ENCODE data around the gene DUXB.

DNA sequence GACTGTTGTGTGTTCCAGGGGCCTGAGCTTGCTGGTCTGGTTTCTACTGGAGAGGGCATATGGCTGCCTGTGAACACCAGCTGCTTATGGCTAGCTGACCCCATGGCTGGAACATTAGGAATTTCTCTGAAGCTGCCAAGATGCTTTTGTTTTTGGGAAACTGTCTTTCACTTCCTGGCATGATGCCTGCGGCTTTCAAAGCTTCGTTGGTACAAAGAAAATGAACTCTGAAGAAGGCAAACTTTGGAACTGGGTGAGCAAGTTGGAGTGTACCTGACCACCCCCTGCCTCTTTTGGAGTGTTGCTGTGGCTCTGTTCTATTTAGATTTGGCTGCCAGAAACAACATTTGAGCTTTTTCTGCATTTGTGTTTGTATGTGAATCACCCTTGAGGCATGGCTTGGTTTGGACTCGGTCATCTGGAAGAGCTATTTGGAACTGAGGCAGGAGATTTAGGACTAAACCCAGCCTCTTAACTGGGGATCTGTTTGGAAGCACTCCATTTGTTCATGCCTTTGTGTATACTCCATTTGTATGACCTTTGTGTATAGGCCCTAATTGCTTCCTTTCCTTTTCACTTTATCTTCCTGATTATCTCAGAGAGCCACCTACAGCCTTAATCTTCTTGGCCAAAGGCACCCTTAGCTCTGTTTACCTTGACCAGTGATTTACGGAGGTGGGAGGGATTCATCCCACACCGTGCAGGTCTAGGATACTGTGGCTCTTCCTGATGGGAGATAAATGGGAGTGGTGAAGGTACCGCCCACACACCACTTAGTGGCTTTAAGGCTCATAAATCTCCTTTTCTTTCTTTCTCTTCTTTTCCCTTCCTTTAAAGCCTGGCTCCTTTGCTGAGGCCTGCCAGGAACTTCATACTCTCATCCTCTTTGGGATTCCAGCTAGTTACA, 32.3 kb upstream of the DUXB start:
- no peak for TF ChIP-seq CTCF (IDR thresholded peaks at IDR 0.05)
- TF ChIP-seq POLR2A (IDR thresholded peaks at IDR 0.05) = no peak

Measured in testis (tissue), 2 donors.